Mesothelial cell of epicardium (in vitro differentiated cells): ENCODE results near the gene SASS6. TPM values are rescaled to one million over a fixed set of nuclear protein-coding genes. Genes with fewer than 3 reads are reported as not detected.

ENCODE experiments used
- DNase-seq, 2 experiments: peaks; one replicate each; pipeline ENCODE4 v3.0.0; 2021; ENCODE audit warnings: low spot score in 2 of 2; ENCODE audit not compliant: unreplicated experiment in 2 of 2
- H3K27ac Mint-ChIP-seq: 2 replicates; pipeline ENCODE4 v1.8.0; 2021; ENCODE audit warnings: mixed read lengths
- H3K27me3 Mint-ChIP-seq: 2 replicates; pipeline ENCODE4 v1.8.0; 2021; ENCODE audit warnings: low read depth, mixed read lengths
- H3K36me3 Mint-ChIP-seq: 2 replicates; pipeline ENCODE4 v1.8.0; 2021; ENCODE audit warnings: mixed read lengths
- H3K4me1 Mint-ChIP-seq: 2 replicates; pipeline ENCODE4 v1.8.0; 2021; ENCODE audit warnings: mixed read lengths
- H3K4me3 Mint-ChIP-seq: 2 replicates; pipeline ENCODE4 v1.8.0; 2021; ENCODE audit warnings: mild to moderate bottlenecking, moderate library complexity, mixed read lengths
- H3K9me3 Mint-ChIP-seq: 2 replicates; pipeline ENCODE4 v1.8.0; 2021; ENCODE audit warnings: mixed read lengths
- CTCF ChIP-seq: fragments of 200-600 bp; sonication (generic); IDR thresholded peaks from one replicate; pipeline ENCODE4 v1.5.0; 2021; ENCODE audit warnings: antibody characterized with exemption; ENCODE audit not compliant: unreplicated experiment
- total RNA-seq: library from RNA; stranded (reverse); gene quantifications from 3 replicates; pipeline ENCODE4 v1.2.1, GENCODE V29; 2021

SASS6 gene
- total RNA-seq, 1 donor from 2014 or later, result 6.2 TPM

DNA sequence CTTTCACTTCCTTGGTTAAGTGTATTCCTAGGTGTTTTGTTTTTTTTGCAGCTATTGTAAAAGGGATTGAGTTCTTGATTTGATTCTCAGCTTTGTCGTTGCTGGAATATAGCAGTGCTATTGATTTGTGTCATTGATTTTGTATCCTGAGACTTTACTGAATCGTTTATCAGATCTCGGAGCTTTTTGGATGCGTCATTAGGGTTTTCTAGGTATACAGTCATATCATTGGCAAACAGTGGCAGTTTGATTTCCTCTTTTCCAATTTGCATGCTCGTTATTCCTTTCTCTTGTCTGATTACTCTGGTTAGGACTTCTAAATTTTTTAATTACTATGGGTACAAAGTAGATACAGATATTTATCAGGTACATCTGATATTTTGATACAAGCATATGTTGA, 87.5 kb downstream of the SASS6 start:
- H3K27me3 Mint-ChIP-seq, result no peaks in the 10 kb centered on the region
- TF ChIP-seq CTCF, result no peak
- peaks cover 18% of the 10 kb centered on the region for H3K9me3 Mint-ChIP-seq
- H3K36me3 Mint-ChIP-seq, result peaks cover 31% of the 10 kb centered on the region
- H3K27ac Mint-ChIP-seq, result no peak overlapping the region
- no peak overlapping the region for H3K4me3 Mint-ChIP-seq
- no peak for DNase-seq
- peaks cover 46% of the 10 kb centered on the region for H3K4me1 Mint-ChIP-seq

GRCh38 chr1:100039591-100039990, 93.1 kb downstream of the SASS6 start:
- no peaks in the 10 kb centered on the region for H3K27me3 Mint-ChIP-seq

GRCh38 chr1:100038660-100039287, 94.0 kb downstream of the SASS6 start:
- DNase-seq, result peak in 1 of 2 experiments; percentile 71
- peak overlapping the region; percentile 99 for H3K27ac Mint-ChIP-seq
- peaks cover 3% of the 10 kb centered on the region for H3K9me3 Mint-ChIP-seq
- H3K4me1 Mint-ChIP-seq, result peaks cover 58% of the 10 kb centered on the region
- H3K36me3 Mint-ChIP-seq, result peaks cover 4% of the 10 kb centered on the region
- H3K4me3 Mint-ChIP-seq, result peak overlapping the region; percentile 89
- no peak for TF ChIP-seq CTCF
- no peaks in the 10 kb centered on the region for H3K27me3 Mint-ChIP-seq

More at GRCh38 chr1:100039591-100039990, 93.1 kb downstream of the SASS6 start:
- no peak for TF ChIP-seq CTCF
- Mint-ChIP-seq H3K4me3 (peak overlapping the region; percentile 89), H3K4me1 (peaks cover 52% of the 10 kb centered on the region), H3K9me3 (peaks cover 9% of the 10 kb centered on the region), H3K36me3 (peaks cover 11% of the 10 kb centered on the region), H3K27ac (peak overlapping the region; percentile 99)
- no peak for DNase-seq

GRCh38 chr1:100037927-100038659, 94.6 kb downstream of the SASS6 start:
- peak; percentile 80 to 87 for DNase-seq
- no peaks in the 10 kb centered on the region for H3K27me3 Mint-ChIP-seq
- peaks cover 57% of the 10 kb centered on the region for H3K4me1 Mint-ChIP-seq
- no peaks in the 10 kb centered on the region for H3K9me3 Mint-ChIP-seq
- H3K27ac Mint-ChIP-seq, result peak overlapping the region; percentile 100
- TF ChIP-seq CTCF, result no peak
- peaks cover under 1% of the 10 kb centered on the region for H3K36me3 Mint-ChIP-seq
- peak overlapping the region; percentile 89 for H3K4me3 Mint-ChIP-seq

DNA sequence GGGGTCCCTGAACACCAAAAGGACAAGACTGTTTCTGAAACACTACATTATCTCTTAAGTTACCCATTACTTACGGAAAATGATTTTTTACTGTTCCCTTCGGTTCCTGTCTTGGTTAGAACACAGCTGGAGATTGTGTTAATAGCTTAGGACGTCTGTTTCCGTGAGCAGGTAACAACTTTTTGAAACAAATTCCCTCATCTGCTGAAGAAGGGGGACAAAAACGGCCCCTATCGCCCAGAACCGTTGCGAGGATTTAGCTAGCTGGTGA, 95.1 kb downstream of the SASS6 start:
- Mint-ChIP-seq H3K27ac (peak overlapping the region; percentile 100), H3K27me3 (no peaks in the 10 kb centered on the region), H3K9me3 (no peaks in the 10 kb centered on the region), H3K4me3 (peak overlapping the region; percentile 89), H3K4me1 (peaks cover 52% of the 10 kb centered on the region), H3K36me3 (no peaks in the 10 kb centered on the region)
- TF ChIP-seq CTCF, result no peak
- DNase-seq, result no peak
